ENCODE measurements around the gene TEDC2.

GRCh38 chr16:2460916-2461315, 1.0 kb downstream of the TEDC2 start:
- TF ChIP-seq CTCF (IDR thresholded peaks at IDR 0.05) = no peak
- TF ChIP-seq POLR2A (IDR thresholded peaks at IDR 0.05) = no peak
